Right lung (tissue), 5 donors: ENCODE results near the gene NID2. TPM values are rescaled to one million over a fixed set of nuclear protein-coding genes. Genes with fewer than 3 reads are reported as not detected.

Experiments
- DNase-seq, 2 donors: peaks; one replicate each; pipeline ENCODE4 v3.0.0-alpha.2; 2013
- polyA plus RNA-seq, 5 donors: library from polyadenylated mRNA; unstranded; fragments of 120-200 nt; gene quantifications; one replicate each; pipeline versions ENCODE4 v1.2.1 to v1.2.3, GENCODE V29; 2013; ENCODE audit warnings: inconsistent platforms in 1 of 5, low replicate concordance in 1 of 5; ENCODE audit not compliant: insufficient read length in 5 of 5, insufficient read depth in 1 of 5

NID2 gene
- polyA plus RNA-seq, 5 donors: 191 to 560 (median 234) TPM

DNA sequence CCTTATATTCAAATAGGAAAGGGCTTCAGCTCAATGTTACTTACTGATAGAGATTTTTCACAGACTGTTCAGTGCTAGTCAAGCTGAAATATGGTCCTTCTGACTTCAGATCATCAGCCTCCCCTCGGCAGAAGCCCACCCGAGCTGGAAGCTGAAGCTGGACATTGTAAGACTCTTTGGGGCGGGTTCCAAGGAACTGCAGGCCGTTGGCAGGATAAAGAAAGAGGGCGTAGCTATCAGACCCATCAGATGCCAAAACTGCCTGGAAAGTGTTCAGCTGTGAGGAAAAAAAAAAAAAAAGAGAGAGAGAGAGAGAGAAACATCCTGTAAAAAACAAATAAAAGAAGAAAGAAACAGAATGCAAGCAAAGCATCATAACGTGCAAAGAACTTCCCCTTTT lies 8.8 kb downstream of the NID2 start:
- DNase-seq: peak; percentile 78 to 81

DNA sequence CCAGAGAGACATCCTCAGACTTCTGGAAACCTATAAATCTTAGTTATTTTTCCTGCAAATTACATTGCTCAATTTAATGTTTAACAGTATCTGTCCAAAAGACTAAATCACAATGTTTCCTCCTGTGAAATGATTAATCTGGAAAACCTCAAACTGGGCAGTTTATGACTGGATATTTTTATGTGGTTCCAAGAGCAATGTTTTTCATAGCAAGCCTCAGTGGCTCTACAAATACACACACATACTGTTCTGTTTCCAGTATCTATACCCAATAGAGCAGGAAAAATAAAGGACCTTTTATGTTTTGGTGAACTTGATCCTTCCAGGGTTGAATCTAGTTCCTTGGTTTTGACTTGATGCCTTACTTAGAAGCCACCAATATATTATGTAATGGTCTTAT lies 9.2 kb downstream of the NID2 start:
- no peak for DNase-seq

DNA sequence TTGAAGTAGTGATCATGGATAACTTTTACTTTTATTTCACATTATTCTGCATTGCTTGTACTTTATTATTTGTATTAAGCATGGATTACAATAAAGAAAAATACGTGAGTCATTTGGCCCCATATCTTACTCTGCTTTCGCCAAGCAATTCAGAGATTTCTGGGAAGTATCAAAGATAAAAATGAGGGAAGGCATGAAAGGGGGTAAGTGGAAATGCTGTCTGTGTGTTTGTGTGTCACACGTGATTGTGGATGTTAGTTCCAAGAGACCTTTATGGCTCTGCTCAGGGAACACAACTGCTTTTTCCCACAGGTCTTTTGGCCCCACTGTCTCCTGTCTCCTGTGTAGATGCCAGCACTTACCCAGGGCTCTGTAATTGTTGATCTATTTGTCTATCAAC lies 10.5 kb downstream of the NID2 start:
- no peak for DNase-seq

DNA sequence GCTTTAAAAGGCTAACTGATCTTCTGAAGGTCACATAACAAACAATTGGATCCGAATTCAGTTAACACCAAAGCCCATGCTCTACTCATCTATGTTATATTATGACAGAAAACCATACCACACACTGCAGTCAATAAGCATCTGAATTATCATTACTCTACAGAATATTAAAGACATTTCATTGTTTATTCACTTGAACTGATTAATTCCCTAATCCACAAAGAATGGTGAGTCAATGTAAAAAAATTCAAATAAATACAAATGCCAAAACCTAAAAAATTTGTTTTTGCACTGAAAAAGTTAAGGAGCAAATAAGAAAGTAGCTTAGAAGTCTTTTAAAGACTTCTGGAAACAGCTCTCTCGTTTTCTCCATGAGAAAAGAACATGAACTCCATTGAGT lies 13.7 kb downstream of the NID2 start:
- DNase-seq: no peak

DNA sequence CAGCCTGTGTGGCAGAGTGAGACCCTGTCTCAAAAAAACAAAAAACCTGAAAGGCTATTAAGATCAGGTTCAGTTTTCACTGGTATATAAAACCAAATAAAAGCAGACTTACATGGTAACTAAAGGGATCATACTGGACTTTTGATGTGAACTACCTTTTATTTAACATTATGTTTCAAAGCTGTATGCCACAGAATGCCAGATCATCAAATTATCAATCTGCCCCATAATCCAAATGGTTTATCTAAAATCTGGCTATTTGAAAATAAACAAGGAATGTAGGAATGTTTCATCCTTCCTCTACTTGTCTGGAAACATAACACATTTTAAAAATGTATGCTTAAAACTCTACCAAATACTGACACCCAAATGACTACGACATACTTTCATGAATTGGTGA lies 14.2 kb downstream of the NID2 start:
- no peak for DNase-seq

DNA sequence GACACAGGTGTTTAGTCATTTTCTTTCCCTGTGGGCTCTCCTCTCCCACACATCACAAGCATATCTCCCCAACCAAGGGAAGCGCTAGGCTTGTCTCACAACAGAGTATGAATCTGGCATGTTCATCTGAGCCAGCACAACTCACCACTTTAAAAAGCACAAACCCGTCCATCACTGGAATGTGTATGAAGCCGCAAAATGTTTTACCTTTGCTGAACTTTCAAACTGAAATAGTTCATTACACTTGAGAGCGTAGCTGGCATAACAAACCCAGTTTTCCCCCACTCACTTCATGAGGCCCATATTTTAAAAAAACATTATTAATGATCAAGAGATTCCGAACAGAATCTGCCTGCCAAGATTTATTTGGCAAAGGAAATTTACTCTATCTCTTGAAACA lies 15.8 kb downstream of the NID2 start:
- DNase-seq: no peak

DNA sequence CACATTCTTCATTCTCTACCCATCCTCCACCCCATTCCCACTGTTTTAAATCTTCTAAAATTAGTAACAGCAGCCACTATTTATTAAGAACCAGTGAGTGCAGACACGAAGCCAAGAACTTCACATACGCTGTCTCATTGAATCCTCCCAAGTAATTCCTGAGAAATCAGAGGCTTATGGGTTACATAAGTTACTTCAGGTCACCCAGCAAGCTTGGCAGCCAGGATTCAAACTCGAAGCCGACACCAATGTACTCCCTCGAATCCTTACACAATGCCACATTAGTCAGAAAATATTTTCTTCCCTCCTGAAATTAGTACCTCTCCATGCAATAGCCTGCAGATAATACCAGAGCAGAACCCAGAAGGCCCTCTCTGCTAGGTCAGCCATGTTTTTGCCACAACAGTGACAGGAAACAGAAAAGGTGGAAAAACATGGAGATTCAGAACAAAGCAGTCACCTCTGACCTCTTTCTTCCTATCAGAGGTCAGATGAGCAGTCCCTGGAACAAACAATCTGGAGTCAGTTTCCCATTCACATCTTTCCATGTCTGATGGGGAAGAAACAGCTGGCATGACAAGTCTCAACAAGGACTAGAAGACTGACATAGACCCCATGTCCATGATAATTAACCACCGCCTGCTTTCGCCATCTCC lies 16.4 kb downstream of the NID2 start:
- DNase-seq: no peak

DNA sequence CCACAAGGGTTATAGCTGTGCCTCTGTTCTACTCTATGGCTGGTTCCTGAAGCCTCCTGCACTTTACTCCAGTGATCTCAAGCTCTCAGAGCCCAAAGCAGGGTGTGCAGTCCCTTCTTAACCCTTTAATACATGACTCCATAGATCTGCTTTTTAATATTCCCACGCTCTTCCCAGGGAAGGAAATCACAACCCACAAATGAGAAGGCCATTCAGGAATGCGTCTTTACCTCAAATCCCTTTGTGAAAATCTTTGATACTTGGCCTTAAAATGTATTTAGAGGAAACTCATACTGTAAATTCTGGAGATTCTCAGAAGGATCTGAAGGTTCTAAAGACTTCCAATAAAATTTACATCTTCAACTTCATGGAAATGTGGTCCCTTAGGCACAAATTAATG lies 17.0 kb downstream of the NID2 start:
- DNase-seq: no peak

DNA sequence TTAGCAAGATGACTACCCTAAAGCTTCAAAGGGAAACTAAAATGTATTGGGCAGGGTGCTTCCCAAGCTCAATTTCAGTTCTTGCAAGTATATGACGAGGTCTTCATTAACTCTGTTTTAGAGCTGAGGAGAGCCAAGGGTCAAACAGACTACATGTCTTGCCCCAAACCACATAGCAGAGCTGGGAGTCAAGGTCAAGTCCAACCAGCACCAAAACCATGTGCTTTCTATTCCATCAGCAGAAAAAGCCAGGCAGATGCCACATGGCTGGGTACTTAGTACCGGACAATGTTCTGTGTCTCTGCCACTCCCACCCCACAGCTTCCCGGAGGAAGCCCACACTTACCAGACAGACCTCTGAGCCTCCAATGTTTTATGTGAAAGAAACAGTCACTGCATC lies 17.6 kb downstream of the NID2 start:
- no peak for DNase-seq

DNA sequence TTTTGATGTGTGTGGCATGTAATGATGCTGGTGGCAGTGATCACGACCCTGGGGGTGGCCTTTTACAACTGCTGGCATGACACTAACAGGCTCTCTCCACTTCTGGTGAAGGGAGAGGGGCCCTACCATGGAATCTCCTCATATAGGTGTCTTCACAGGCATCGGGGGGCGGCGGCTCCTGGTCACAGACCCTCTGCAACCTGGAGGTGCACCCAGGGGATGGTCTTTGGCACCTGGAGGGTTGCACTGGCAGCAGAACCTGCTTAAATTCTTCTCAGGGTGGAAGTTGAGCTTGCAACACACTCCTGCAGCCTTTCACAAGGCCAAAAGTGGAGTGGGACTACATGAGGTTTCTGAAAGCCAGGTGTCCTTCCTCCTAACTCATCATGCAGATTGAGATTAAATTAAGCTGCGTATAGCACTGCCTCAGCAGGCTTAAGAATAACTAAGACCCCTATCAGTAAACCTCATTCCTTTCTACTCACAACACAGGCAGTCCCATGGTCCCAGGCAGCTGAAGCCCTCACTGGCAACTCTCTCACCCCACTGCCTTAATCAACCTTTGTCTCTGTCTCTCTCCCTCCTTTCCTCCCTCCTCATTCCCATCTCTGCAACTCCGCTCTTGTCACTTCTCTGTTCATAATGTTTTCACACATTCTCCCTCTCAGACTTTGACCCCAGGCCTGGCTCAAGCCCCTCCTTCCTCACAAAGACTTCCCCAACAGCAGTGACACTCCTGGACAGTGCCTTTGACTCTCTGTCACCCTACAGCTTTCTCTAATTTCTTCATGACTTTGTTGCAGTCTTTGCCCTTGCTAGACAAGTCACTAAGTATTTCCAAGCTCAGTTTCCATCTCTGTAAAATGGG lies 18.9 kb downstream of the NID2 start:
- no peak for DNase-seq

DNA sequence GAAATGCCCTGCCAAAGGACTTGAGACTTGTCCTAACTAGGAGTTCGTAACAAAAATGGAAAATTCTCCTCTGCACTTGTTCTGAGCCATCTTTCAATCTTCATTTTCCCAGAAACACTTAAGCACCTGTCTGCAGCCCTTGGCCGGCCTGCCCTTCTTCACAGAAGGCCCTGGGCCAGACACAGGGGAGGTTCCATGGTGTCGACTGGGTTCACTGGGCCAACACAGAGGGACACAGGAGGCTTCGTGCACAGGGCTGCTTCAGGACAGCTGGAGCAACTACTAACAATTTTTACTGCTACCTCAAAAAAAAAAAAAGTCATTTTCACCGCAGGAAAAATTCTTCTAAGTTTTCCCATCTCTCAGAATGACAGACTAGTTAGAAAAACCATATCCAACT lies 19.6 kb downstream of the NID2 start:
- no peak for DNase-seq

DNA sequence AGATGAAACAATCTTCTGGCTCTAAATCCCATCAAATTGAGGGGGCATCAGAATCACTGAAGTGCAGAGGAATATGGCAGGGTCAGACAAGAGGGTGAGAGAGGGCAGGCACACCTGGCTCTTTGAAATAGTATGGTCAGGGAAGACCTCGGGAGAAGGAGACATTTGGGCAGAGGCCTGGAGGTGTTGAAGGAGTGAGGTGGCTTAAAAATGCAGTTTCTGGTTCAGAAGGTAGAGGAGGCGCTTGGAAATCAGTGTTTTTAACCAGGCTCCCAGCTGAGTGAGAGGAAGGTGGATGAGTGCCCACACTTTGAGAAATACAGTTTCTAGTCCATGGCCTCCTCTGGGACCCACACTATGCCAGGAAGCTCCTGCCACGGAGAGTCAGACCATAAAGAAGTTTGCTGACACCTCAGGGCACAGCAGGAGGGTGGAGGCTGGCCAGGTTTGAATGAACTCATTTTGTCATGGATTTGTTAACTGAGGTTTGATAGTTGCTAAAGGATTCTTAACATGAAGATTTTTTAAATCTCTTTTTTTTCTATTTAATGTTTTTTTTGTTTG lies 20.1 kb downstream of the NID2 start:
- DNase-seq: no peak

DNA sequence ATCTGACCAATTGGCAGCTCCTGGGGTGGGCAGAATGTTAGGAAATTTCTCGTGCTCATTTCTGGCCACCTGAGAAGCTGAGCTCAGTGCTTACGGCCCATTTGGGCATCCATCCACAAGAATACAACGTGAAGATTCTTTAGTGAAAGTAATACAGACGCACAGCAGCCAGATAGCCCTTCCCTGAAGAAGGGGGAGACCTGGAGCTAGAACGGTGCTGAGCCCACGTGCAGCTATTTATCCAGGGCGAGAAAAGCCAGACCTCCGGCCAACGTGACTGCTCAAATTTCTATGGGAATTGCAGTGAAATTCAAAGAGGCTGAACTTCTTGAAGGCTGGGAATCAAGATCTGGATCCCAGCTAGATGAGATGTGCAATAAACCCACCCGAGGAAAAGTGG lies 20.7 kb downstream of the NID2 start:
- no peak for DNase-seq

DNA sequence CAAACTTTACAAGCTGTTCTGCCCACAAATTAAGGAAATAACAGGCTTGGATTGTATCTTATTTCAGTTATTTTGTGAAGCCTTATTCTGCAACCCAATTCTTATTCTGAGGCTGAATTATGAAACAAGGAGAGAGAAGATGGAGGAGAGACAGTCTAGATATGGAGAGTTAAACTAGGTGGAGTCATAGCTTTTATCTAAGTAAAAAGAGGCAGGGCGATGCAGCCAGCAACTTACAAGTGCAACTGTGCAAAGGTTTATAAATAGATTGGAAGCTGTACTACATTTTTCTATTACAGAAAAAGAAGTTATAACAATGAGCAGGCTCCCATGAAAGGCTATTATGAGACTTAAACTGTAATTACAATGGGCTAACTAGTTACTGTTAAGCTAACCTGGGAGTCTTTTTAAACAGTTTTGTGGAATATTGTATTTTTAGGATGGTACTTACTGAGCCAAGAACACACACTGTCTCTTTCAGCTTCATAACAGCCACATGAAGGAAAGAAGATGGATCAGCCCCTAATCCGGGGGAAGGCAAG lies 22.4 kb downstream of the NID2 start:
- no peak for DNase-seq

DNA sequence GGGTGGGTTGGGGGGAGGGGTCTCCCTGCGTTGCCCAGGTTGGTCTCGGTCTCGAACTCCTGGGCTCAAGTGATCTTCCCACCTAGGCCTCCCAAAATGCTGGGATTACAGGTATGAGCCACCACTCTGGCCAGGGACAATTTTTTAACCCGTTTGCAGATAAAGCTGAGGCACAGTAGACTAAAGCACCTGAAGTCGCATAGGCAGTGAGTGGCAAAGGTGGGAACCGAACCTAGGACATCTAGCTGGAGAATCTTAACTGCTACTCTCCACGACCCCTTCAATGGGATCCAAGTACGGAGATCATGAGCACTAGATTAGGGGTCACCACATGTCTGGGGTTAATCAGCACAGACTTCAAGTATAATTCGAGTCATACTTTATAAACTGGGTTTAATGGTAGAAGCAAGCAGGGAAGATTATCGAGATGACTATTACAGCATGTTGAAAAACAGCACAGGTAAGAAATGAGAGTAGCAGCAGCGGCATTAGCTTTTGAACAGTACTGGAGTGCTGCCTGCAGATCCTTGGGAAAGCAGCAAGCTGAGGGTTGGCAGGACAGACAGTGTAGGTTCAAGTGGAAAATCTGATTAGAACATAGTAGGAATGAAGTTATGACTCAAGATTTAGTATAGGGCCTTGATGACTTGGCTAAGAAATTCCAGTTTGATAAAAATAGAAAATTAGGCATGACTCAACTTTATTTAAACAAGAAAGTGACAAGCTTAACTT lies 23.9 kb downstream of the NID2 start:
- no peak for DNase-seq

DNA sequence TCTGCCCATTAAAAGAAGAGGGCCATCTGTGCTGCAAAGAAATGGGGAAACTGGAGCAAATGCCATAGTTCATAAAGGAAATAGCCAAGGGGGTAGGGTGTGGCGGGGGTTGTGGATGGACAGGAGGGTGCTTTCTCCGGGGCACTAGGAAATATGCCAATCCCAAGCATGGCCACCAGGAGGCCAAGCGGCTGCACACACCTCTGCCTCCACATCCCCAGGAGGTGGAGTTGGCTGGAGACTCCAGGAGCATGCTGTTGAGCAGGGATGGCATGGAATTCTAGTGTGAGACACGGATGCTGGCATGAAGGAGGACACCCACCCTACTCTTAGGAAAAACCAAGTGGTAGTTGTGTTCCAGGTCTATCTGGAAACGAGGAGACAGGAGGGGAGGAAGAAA lies 25.2 kb downstream of the NID2 start:
- no peak for DNase-seq

DNA sequence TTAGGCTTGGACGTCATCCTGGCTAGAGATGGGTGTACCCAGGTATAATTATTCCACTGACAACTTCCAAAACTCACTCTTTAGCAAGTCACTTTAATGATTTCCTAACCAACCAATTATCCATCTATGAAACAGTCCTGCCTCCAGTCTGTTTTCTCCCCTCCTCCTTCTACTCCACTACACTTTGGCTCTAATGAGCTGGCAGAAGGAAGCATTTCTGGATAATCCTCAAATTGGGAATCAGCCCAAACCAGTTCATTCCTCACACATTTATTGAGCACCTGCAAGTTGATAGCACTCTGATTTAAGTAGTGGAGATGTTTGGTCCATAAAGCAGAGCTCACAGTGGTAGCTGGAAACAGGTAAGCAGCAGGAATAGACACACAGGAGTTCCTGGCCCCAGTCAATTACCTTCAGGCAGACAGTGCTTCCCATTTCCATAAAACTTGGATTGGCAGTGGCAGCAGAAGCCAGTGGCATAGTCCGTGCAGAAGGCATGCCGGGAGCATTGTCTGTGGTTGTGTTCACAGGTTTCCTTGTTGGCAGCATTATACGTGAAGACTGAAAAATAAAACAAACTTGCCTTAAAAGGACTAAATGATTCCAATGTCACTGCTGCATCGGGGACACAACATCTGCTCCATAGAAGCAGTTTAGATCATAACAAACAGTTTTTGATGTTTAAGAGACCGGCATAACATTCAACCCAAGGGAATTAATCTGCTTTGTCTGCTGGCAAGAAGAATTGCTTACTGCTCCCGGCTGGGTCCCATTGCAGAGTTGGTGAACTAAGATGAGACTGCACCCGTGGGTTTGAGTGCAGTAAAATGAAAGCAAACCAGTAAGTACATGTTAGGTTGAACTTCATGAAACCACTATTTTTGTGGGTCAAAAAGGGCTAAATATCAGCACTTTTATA lies 26.2 kb downstream of the NID2 start:
- no peak for DNase-seq

DNA sequence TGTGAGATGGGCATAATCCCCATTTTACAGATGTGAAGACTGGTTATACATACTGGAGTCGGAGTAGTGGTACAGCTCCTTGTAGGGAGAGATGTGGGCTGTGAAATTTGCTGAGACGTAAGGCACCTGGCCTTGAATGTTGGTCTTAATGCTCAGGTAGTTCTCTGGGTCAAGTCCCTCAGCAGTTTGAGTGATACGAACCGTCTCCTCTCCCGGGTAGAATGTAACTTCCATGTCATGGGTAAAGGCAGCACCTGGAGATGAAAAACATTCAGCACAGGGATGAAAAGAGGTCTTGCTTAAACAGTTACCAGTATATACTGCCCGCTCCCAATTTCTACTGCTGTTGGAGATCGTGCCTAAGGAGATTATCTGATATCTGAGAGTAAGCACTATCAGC lies 28.3 kb downstream of the NID2 start:
- DNase-seq: no peak

DNA sequence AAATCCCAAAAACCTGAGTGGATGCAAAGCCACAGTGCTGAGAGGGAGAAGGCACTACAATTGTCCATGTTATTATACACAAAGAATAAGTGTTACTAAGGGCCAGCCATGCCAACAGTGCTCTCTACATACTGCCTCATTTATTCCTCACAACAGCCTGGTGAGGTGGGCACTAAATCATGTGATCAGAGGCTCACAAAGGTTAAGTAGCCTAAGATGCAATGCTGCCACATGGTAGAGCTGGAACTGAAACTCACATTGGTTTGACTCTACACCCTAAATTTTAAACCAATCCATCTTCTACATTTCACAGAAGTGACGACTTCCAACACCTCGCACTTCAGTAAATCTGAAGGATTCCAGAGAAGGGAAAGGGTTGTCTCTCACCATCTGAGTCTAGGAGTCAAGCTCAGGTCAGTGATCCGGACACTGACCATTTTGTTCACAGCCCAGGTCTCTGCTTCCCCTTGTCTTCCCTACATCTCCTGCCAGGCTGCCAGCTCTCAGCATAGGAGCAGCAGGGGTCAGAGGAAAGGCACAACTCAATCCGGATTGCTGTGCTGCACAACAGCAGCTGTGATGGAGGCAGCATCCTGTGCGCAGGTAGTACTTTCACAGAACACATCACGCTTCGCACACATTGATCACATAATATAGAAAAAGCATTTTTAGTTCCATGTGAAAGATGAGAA lies 29.6 kb downstream of the NID2 start:
- DNase-seq: no peak

DNA sequence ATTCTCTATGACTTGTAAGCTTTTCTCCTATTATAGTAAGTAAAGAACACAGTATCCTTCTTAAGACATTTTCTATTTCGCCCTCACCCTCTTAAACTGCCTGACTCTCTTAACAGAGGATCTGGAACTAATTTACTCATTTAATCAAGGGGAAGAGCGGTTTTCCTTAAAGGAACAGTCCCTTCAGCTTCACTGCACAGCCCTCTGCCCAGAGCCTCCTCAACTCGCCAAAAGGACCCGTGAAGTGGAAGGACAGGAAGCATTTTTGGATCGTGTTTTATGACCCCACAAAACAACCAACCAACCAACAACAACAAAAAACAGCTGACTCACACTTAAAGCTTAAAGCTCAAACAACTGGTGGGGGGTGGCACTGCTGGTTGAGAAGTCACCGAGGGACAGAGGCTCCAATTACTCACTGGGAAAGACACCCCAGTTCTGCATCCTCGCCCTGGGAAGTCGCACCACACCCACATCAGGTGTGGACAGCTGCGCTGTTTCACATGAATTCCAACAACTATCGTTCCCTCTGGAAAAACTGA lies 35.7 kb downstream of the NID2 start:
- DNase-seq: no peak
